ENCODE data around the gene RNF213. TPM values are rescaled to one million over a fixed set of nuclear protein-coding genes. Genes with fewer than 3 reads are reported as not detected.

The RNF213 gene
- total RNA-seq, 4 donors from 2014 or later = 113 to 174 (median 159) TPM

DNA sequence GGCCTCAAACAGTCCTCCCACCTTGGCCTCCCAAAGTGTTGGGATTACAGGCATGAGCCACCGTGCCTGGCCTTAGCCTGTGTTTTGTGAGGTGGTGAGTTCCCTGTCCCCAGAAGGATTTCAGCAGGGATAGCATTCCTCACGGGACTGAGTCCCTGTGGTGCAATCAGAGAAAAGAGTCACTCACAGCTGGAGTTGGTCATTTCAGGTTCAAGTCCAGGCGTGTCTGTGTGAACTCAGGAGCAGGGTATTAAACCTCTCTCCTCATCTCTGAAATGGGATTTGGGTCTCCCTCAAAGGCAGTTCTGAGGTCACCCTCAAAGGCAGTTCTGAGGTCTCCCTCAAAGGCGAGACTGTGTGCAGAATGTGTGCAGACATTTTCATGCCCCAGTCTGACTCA is 187.1 kb downstream of the RNF213 start:
- Histone ChIP-seq H3K4me3 (no peak overlapping the region), H3K36me3 (no peaks in the 10 kb centered on the region), H3K4me1 (peaks cover 0 to 12% (median 2%) of the 10 kb centered on the region in 4 donors), H3K27ac (no peak overlapping the region), H3K9me3 (no peaks in the 10 kb centered on the region), H3K27me3 (no peaks in the 10 kb centered on the region)
- WGBS, 2 donors (ENCODE audit: low coverage in 1 of 2) = 83% methylated on average over 4 of the region's 4 CpGs; no CpG with 5 or more reads in 1 of the 2 donors
- no peak for TF ChIP-seq EP300 (IDR thresholded peaks at IDR 0.05; ENCODE audit: low read depth)
- TF ChIP-seq POLR2AphosphoS5 (IDR thresholded peaks at IDR 0.05) = no peak
- no peak for TF ChIP-seq POLR2A (IDR thresholded peaks at IDR 0.05)
- TF ChIP-seq, protein P1, sequence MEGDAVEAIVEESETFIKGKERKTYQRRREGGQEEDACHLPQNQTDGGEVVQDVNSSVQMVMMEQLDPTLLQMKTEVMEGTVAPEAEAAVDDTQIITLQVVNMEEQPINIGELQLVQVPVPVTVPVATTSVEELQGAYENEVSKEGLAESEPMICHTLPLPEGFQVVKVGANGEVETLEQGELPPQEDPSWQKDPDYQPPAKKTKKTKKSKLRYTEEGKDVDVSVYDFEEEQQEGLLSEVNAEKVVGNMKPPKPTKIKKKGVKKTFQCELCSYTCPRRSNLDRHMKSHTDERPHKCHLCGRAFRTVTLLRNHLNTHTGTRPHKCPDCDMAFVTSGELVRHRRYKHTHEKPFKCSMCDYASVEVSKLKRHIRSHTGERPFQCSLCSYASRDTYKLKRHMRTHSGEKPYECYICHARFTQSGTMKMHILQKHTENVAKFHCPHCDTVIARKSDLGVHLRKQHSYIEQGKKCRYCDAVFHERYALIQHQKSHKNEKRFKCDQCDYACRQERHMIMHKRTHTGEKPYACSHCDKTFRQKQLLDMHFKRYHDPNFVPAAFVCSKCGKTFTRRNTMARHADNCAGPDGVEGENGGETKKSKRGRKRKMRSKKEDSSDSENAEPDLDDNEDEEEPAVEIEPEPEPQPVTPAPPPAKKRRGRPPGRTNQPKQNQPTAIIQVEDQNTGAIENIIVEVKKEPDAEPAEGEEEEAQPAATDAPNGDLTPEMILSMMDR (IDR thresholded peaks at IDR 0.05) = no peak
- intact Hi-C loops (cut with DNase I; ENCODE audit: low total_unique reads) = no loop called here
- no peak for DNase-seq
- in situ Hi-C loops (cut with MboI; ENCODE audit: low pct_ligation_motif_present in 1 of 4, low pct_unique_long_range_greater_than_20kb in 1 of 4, low sequenced_read_pairs in 3 of 4) = loop anchor here in 1 of 4 donors (25.0 kb wide), 1 partner anchor 415 kb away; no protein-coding TSS in a partner anchor

Small RNAs within 50 kb of the gene (small RNA-seq; reads per million reads assigned to genes)
- gene MIR4730 = 0 reads per million in 4 donors

Other genes starting within 250 kb of the RNF213 start
- 10 to 100 TPM; 12.3 to 22.4 (median 18.1) TPM for gene TBC1D16, start 225.0 kb upstream of the RNF213 start, total RNA-seq
- gene CCDC40, start 224.2 kb upstream of the RNF213 start, total RNA-seq = 1 to 10 TPM in 3 of 4 donors, under 1 TPM in 1; 0.75 to 2.8 (median 2.0) TPM
- gene GAA, start 159.3 kb upstream of the RNF213 start, total RNA-seq = 10 to 100 TPM; 54.6 to 96.5 (median 81.4) TPM
- 10 to 100 TPM; 37.0 to 74.5 (median 55.8) TPM for gene EIF4A3, start 113.7 kb upstream of the RNF213 start, total RNA-seq
- gene CARD14, start 90.8 kb upstream of the RNF213 start, total RNA-seq = under 1 TPM in 3 of 4 donors, not detected in 1; 0.14 to 0.75 (median 0.48) TPM
- 10 to 100 TPM; 26.2 to 66.2 (median 39.9) TPM for gene SGSH, start 40.5 kb upstream of the RNF213 start, total RNA-seq
- gene SLC26A11, start 40.4 kb upstream of the RNF213 start, total RNA-seq = 10 to 100 TPM; 13.2 to 24.7 (median 17.0) TPM
- 10 to 100 TPM; 14.9 to 26.9 (median 19.9) TPM for gene ENDOV, start 154.3 kb downstream of the RNF213 start, total RNA-seq
- gene NPTX1, start 215.8 kb downstream of the RNF213 start, total RNA-seq = 10 to 100 TPM in 1 of 4 donors, 1 to 10 TPM in 2, under 1 TPM in 1; 0.40 to 22.8 (median 7.2) TPM